GM12865 (cell line): ENCODE results near the gene SLC25A17.

Experiments
- DNase-seq: peaks from one replicate; pipeline ENCODE4 v3.0.0; 2010; ENCODE audit warnings: low read depth
- H3K4me3 ChIP-seq: 2 replicates; pipeline ENCODE4 v1.5.1; 2011; ENCODE audit warnings: mild to moderate bottlenecking, low read depth, low read length, control low read depth
- TF ChIP-seq, protein P1 (sequence below): IDR thresholded peaks from 2 replicates; pipeline ENCODE4 v1.5.1; 2011; ENCODE audit warnings: low read length, control low read depth, low read depth, inconsistent platforms; ENCODE audit not compliant: insufficient read depth; ENCODE audit errors: missing control alignments

Gene SLC25A17

DNA sequence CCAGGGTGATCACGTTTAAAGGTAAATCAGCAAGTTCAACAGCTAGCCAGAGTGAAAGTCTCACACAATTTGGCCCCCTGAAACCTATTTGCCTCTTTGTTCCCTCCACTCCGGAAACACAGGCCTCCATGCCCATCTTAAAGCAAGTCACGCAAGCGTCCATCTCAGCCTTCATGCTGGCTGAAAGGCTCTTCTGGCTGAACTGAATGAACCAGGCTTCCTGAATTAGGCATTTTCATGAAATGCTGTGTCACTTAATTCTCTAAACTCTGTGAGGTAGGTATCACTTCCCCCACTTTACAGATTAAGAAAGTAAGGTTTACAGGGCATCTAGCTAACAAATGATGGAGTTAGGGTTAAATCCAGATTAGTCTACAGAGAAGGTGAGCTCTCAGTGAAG is 1.4 kb downstream of the SLC25A17 start:
- peak; percentile 52 for DNase-seq
- peak overlapping the region; percentile 79 for H3K4me3 ChIP-seq
- TF ChIP-seq, protein P1, sequence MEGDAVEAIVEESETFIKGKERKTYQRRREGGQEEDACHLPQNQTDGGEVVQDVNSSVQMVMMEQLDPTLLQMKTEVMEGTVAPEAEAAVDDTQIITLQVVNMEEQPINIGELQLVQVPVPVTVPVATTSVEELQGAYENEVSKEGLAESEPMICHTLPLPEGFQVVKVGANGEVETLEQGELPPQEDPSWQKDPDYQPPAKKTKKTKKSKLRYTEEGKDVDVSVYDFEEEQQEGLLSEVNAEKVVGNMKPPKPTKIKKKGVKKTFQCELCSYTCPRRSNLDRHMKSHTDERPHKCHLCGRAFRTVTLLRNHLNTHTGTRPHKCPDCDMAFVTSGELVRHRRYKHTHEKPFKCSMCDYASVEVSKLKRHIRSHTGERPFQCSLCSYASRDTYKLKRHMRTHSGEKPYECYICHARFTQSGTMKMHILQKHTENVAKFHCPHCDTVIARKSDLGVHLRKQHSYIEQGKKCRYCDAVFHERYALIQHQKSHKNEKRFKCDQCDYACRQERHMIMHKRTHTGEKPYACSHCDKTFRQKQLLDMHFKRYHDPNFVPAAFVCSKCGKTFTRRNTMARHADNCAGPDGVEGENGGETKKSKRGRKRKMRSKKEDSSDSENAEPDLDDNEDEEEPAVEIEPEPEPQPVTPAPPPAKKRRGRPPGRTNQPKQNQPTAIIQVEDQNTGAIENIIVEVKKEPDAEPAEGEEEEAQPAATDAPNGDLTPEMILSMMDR, result no peak

DNA sequence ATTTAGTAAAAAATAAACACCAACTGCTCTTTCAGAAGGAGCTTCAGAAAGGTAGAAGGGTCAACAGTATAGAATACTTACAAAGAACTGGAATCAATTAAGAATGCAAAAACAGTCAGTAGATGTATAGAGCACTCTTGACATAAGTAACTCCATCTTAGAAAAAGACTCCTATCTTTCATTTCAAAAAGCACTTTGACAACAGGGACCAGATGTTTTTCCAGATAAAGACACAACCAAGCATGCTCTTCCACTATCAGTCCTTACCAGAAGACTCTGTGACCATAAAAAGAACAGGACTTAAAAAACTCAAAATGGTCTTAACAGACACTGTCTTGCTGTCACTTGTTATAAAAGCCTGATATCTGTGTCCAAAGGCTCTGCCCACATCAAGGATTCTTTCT is 5.2 kb downstream of the SLC25A17 start:
- TF ChIP-seq, protein P1, result no peak
- H3K4me3 ChIP-seq, result no peak overlapping the region
- no peak for DNase-seq

DNA sequence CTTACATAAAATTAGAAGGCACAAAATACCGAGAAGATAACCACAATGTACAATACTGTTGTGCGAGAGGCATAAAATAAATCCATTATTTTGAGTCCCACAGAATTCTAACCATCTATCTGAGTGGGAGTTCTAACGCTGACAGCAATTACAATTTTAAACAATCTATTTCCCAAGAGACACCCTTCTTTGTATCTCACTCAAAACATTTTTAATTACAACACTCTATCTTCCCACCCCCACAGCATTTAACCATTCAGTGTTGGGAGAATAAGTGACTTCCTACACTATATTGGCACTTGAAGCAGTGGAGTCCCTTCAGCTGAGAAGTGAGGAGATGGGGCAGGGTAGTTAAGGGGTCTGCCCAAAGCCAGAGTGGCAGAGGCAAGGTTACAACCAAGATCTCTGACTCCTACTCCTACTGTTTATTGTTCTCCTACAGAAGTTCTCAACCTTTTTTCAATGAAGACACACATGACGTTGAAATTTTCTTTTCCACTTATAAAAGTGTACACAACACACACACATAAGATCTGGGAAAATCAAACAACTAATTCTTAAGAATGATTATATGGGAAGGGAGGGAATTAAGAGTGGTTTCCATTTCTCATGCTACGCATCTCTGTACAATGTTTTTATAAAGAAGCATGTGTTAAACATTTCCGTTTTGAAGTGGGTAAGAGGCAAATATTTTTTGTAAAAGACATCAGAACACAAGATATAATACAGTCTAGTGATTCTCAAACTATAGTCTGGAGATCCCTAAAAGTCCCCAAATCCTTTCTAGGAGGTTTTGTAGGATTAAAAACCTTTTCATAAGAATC is 10.9 kb downstream of the SLC25A17 start:
- no peak overlapping the region for H3K4me3 ChIP-seq
- TF ChIP-seq, protein P1, result no peak
- DNase-seq, result no peak

DNA sequence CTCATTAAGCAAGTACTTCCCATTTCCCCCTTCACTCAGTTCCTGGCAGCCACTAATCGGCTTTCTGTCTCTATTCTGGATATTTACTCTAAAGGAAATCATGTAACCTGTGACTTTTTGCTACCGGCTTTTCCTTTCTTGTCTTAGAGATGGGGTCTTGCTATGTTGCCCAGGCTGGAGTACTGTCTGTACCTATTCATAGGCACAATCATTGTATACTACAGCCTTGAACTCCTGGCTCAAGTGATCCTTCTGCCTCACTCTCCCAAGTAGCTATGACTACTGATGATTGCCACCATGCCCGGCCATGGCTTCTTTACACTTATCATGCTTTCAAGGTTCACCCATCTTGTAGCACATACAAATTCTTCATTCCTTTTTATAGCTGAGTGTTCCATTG is 12.4 kb downstream of the SLC25A17 start:
- H3K4me3 ChIP-seq, result no peak overlapping the region
- DNase-seq, result no peak
- TF ChIP-seq, protein P1, result no peak

DNA sequence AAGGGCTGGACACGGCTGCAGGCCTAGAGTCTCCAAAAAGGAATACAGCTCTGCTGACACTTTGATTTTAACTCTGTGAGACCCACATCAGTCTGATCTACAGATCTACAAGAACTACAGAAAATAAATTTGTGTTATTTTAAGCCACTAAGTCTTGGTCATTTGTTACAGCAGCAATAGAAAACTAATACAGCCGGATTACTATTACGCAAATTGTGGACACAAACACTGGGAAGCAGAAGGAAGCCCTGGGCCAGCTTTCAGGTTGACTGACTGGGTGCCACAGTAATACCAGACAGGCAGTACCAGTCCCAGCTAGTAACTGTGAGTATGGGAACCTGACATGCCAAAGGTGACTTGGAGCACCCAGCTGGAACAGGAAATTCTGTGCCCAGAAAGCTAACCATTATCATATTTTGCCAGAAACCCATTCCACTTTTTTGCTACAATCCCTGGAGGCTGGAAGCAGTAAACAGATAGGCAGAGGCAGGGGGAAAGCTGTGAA is 13.4 kb downstream of the SLC25A17 start:
- TF ChIP-seq, protein P1, result no peak
- no peak for DNase-seq
- H3K4me3 ChIP-seq, result no peak overlapping the region

DNA sequence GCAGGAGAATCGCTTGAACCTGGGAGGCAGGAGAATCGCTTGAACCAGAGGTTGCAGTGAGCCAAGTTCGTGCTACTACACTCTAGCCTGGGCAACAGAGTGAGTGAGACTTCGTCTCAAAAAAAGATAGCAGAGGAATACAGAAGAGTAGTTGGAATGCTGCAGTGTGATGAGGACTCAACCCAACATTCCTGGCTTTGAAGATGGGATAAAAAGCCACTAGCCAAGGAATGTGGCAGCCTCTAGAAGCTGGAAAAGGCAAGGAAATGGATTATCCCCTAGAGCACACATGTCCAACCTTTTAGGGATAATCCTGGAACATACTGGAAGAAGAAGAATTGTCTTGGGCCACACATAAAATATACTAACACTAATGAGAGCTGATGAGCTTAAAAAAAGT is 13.9 kb downstream of the SLC25A17 start:
- H3K4me3 ChIP-seq, result no peak overlapping the region
- TF ChIP-seq, protein P1, result no peak
- no peak for DNase-seq
